HepG2 (cell line): ENCODE results near the gene PLET1. TPM values are rescaled to one million over a fixed set of nuclear protein-coding genes. Genes with fewer than 3 reads are reported as not detected.

Source experiments
- ATAC-seq: fragments of 200-7000 bp; cut with Tn5 transposase; 3 replicates; pipeline ENCODE4 v1.9.1; 2020; ENCODE audit warnings: mild to moderate bottlenecking, moderate library complexity
- BruUV-seq: library from RNA; stranded (reverse); fragments of 400-500 nt; replicated peaks from 2 replicates; lab custom pipeline; 2021; lab: Mats Ljungman, UMichigan
- CTCF ChIA-PET: fragments of 300-600 bp; formaldehyde crosslinking; extraction: SDS; loops from one replicate; lab custom pipeline; 2021; ENCODE audit warnings: low total read pairs, inconsistent platforms, low intra/inter-chr PET ratio; lab: Yijun Ruan, JAX
- POLR2A ChIA-PET: fragments of 350-600 bp; sonication (Branson Sonifier 250); formaldehyde crosslinking; loops from one replicate; lab custom pipeline; 2020; ENCODE audit warnings: antibody characterized with exemption, inconsistent platforms; lab: Yijun Ruan, JAX
- DNase-seq: peaks from one replicate; pipeline ENCODE4 v3.0.0-alpha.2; 2015; ENCODE audit warnings: low spot score
- FAIRE-seq: peaks from 3 replicates; lab custom pipeline; 2011; peaks lifted over from hg19 to GRCh38; lab: Jason Lieb, UNC
- H2AFZ ChIP-seq: one replicate; pipeline ENCODE4 v1.6.1; 2011; ENCODE audit warnings: low read length, inconsistent platforms
- H3K27ac ChIP-seq: fragments of 300-600 bp; 3 replicates; pipeline ENCODE4 v1.8.0; 2011; ENCODE audit warnings: mixed run types, mild to moderate bottlenecking, mixed read lengths, low read length, inconsistent platforms; ENCODE audit not compliant: insufficient read depth; ENCODE audit errors: extremely low read length
- H3K27me3 ChIP-seq, 2 experiments: fragments of 200-600 bp in 1 of 2; 2 replicates in 1 of 2; 3 replicates in 1 of 2; pipeline versions ENCODE4 v1.6.0 to v1.8.0; 2011; ENCODE audit warnings: low read length in 2 of 2, mild to moderate bottlenecking in 2 of 2, moderate library complexity in 2 of 2, inconsistent platforms in 1 of 2; ENCODE audit not compliant: insufficient read depth in 2 of 2, control insufficient read depth in 1 of 2
- H3K36me3 ChIP-seq, 2 experiments: fragments of 200-600 bp in 1 of 2; replicated peaks in 1 of 2; 2 replicates in 1 of 2; 3 replicates in 1 of 2; pipeline versions ENCODE4 v1.5.1 to v1.8.0; 2011; ENCODE audit warnings: low read length in 2 of 2, inconsistent platforms in 1 of 2; ENCODE audit not compliant: insufficient read depth in 2 of 2, control insufficient read depth in 1 of 2
- H3K4me1 ChIP-seq: 2 replicates; pipeline ENCODE4 v1.5.1; 2012; ENCODE audit warnings: low read length, inconsistent platforms; ENCODE audit not compliant: insufficient read depth
- H3K4me2 ChIP-seq: 2 replicates; pipeline ENCODE4 v1.6.0; 2011; ENCODE audit warnings: low read depth, low read length, inconsistent platforms
- H3K4me3 ChIP-seq, 3 experiments: fragments of 200-600 bp in 1 of 3; sonication (generic), shearing (Covaris generic) in 1 of 3; replicated peaks in 1 of 3; 2 replicates each; pipeline ENCODE4 v1.5.1; 2011 to 2016; ENCODE audit warnings: low read length in 3 of 3, inconsistent platforms in 2 of 3, low read depth in 2 of 3, mild to moderate bottlenecking in 2 of 3, control low read depth in 1 of 3, mixed read lengths in 1 of 3; ENCODE audit not compliant: insufficient read depth in 1 of 3
- H3K79me2 ChIP-seq: one replicate; pipeline ENCODE4 v1.6.1; 2011; ENCODE audit warnings: low read length, inconsistent platforms; ENCODE audit not compliant: insufficient read depth
- H3K9ac ChIP-seq: 2 replicates; pipeline ENCODE4 v1.6.0; 2011; ENCODE audit warnings: mild to moderate bottlenecking, low read depth, low read length, inconsistent platforms; ENCODE audit not compliant: insufficient read depth
- H3K9me3 ChIP-seq: 2 replicates; pipeline ENCODE4 v1.5.1; 2012; ENCODE audit warnings: mild to moderate bottlenecking, low read length
- H4K20me1 ChIP-seq: 2 replicates; pipeline ENCODE4 v1.6.0; 2011; ENCODE audit warnings: inconsistent platforms, mild to moderate bottlenecking, low read length, moderate library complexity; ENCODE audit not compliant: insufficient read depth
- ATF7 ChIP-seq, 2 experiments: fragments of 450-650 bp in 1 of 2; sonication (generic) in 1 of 2; formaldehyde crosslinking in 1 of 2; IDR thresholded peaks; 2 replicates each; pipeline versions ENCODE4 v1.4.0 to v1.6.1; 2016 to 2020; ENCODE audit warnings: antibody characterized with exemption in 1 of 2, mild to moderate bottlenecking in 1 of 2, missing genetic modification reagents in 1 of 2
- HHEX ChIP-seq: IDR thresholded peaks from 2 replicates; pipeline ENCODE4 v1.6.1; 2016; ENCODE audit warnings: control low read depth
- LCORL ChIP-seq, 2 experiments: fragments of 450-650 bp in 1 of 2; sonication (generic) in 1 of 2; formaldehyde crosslinking in 1 of 2; IDR thresholded peaks; 2 replicates each; pipeline versions ENCODE4 v1.5.0 to v1.6.1; 2017 to 2020; ENCODE audit warnings: antibody characterized with exemption in 1 of 2, missing genetic modification reagents in 1 of 2
- NFE2L2 ChIP-seq: fragments of 150-350 bp; IDR thresholded peaks from 2 replicates; pipeline ENCODE4 v1.6.1; 2014; ENCODE audit warnings: low read length
- RFX5 ChIP-seq: IDR thresholded peaks from 2 replicates; pipeline ENCODE4 v1.6.1; 2011; ENCODE audit warnings: low read depth, low read length, improper control_type of control experiment
- SOX13 ChIP-seq, 3 experiments: fragments of 450-650 bp in 1 of 3; sonication (generic) in 1 of 3; formaldehyde crosslinking in 1 of 3; IDR thresholded peaks in 2 of 3; conservative IDR thresholded peaks in 1 of 3; 2 replicates each; pipeline versions ENCODE4 v1.5.0 to v1.6.1; 2016 to 2020; ENCODE audit warnings: antibody characterized with exemption in 1 of 3, mild to moderate bottlenecking in 1 of 3, missing compliant biosample characterization in 1 of 3, missing genetic modification reagents in 1 of 3, moderate library complexity in 1 of 3
- TEAD3 ChIP-seq: optimal IDR thresholded peaks from 2 replicates; pipeline ENCODE3; 2016; ENCODE audit warnings: borderline replicate concordance
- ZNF232 ChIP-seq: sonication (generic); formaldehyde crosslinking; IDR thresholded peaks from 2 replicates; pipeline ENCODE4 v1.4.0; 2020; ENCODE audit warnings: missing genetic modification reagents, borderline replicate concordance
- ZNF33A ChIP-seq: sonication (generic); formaldehyde crosslinking; IDR thresholded peaks from 2 replicates; pipeline ENCODE4 v1.5.1; 2020; ENCODE audit warnings: missing genetic modification reagents, mild to moderate bottlenecking, moderate library complexity, borderline replicate concordance
- WGBS: methylation state at CpG from one replicate; pipeline ENCODE4 v1.1.6; 2017; ENCODE audit warnings: low lambda C conversion rate; 5-methylcytosine and 5-hydroxymethylcytosine counted together
- in situ Hi-C: cut with HindIII; loops from 2 replicates; pipeline ENCODE4 v1.10.0; 2017; ENCODE audit warnings: low pct_unique_long_range_greater_than_20kb; ENCODE audit not compliant: extremely low pct_ligation_motif_present
- intact Hi-C: fragments of 100-400 bp; cut with micrococcal nuclease; formaldehyde crosslinking; loops from one replicate; pipeline ENCODE4 v1.10.0; 2022; ENCODE audit not compliant: unreplicated experiment
- polyA plus RNA-seq, 8 experiments: library from polyadenylated mRNA; depleted of rRNA in 3 of 8; stranded (reverse) in 7 of 8; unstranded in 1 of 8; fragments of >200 nt; fragmentation: Illumina TruSeq in 4 of 8; extraction: Trizol in 4 of 8; gene quantifications; 2 replicates each; pipeline versions ENCODE4 v1.2.1 to v1.2.3, GENCODE V29; 2011 to 2016; ENCODE audit warnings: low read depth in 4 of 8, missing spikeins in 1 of 8, mixed read lengths in 1 of 8; ENCODE audit not compliant: insufficient read depth in 1 of 8
- total RNA-seq, 5 experiments: library from RNA; depleted of rRNA; stranded (reverse); fragments of >200 nt; fragmentation: Illumina TruSeq; extraction: Trizol; gene quantifications; 2 replicates each; pipeline ENCODE4 v1.2.3, GENCODE V29; 2016; ENCODE audit warnings: low read depth in 1 of 5
- TF ChIP-seq, protein P1 (sequence below): sonication (generic); formaldehyde crosslinking; IDR thresholded peaks from 2 replicates; pipeline ENCODE4 v1.5.0; 2020; ENCODE audit warnings: missing genetic modification reagents
- TF ChIP-seq, protein P2 (sequence below): sonication (generic); formaldehyde crosslinking; IDR thresholded peaks from 2 replicates; pipeline ENCODE4 v1.8.1; 2023; ENCODE audit warnings: mild to moderate bottlenecking, inconsistent platforms, moderate library complexity, missing genetic modification reagents, borderline replicate concordance
- TF ChIP-seq, protein P3 (sequence below): sonication (generic); formaldehyde crosslinking; IDR thresholded peaks from 2 replicates; pipeline ENCODE4 v1.4.0; 2020; ENCODE audit warnings: mild to moderate bottlenecking, missing genetic modification reagents

Gene PLET1
- total and polyA plus RNA-seq, 2 of the 13 experiments (the other 11 are each of a cell fraction or from before 2014, with no cell fraction given): not detected

DNA sequence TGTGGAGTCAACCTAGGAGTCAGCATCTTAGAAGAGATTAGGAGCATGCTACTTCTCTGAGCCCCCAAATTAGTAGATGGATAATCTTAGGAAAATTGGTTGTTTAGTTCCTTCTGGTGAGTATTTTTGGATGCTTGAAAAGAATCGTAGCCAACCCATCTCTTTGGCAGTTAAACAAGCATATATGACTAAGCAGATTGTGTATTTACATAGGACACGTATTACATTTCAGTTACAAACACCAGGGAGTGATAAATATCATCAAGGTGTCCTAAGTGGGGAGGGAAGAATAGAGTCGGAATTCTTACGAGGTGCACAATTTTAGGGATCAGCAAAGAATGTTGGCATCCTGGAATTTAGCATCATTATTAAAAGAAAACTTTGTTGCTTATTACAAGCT, 13.5 kb downstream of the PLET1 start:
- in situ Hi-C loops: no loop called here
- Histone ChIP-seq H4K20me1 (no peaks in the 10 kb centered on the region), H3K27me3 (no peaks in the 10 kb centered on the region), H2AFZ (no peak overlapping the region), H3K4me3 (no peak overlapping the region), H3K27ac (no peak overlapping the region), H3K4me1 (no peaks in the 10 kb centered on the region), H3K36me3 (no peaks in the 10 kb centered on the region), H3K9me3 (no peaks in the 10 kb centered on the region), H3K4me2 (no peak overlapping the region), H3K79me2 (no peaks in the 10 kb centered on the region), H3K9ac (no peak overlapping the region)
- intact Hi-C loops: no loop called here
- DNase-seq: no peak
- ChIA-PET CTCF (no interaction called here), POLR2A (no interaction called here)
- WGBS: 76% methylated on average over 4 of the region's 4 CpGs
- no peak for ATAC-seq
- TF ChIP-seq ZNF232 (no peak), NFE2L2 (peak; percentile 42; the same call in 1 of the 2 replicates)
- no TSS peak for BruUV-seq
- FAIRE-seq: no peak

DNA sequence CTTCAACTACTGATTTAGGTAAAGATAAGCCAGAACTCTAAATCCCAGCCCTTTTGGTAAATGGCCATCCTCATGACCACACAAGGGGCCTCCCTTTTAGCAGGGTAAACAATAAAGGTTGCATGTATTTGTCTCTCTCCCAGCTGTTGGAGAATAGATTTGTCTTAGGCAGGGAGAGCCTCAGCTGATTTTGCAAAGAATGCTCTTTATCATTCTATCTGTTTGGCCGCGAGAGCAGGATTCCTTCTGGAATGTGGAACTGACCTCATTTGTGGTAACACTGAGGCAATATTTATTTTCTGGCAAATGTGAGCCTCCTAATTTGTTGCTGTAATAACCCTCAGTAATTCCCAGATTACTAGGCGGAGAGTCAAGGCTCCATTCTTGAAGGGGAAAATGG, 19.2 kb downstream of the PLET1 start:
- H3K79me2 ChIP-seq: no peaks in the 10 kb centered on the region
- H2AFZ ChIP-seq: no peak overlapping the region
- in situ Hi-C loops (no loop called here), intact Hi-C loops (no loop called here)
- H3K9ac ChIP-seq: no peak overlapping the region
- peak; percentile 8 for FAIRE-seq
- no peaks in the 10 kb centered on the region for H3K9me3 ChIP-seq
- no peak overlapping the region for H3K4me2 ChIP-seq
- no peaks in the 10 kb centered on the region for H3K27me3 ChIP-seq
- H3K4me1 ChIP-seq: peaks cover 16% of the 10 kb centered on the region
- H4K20me1 ChIP-seq: no peaks in the 10 kb centered on the region
- H3K36me3 ChIP-seq: peaks cover 4 to 11% of the 10 kb centered on the region in 2 experiments; a peak in 3 of 5 replicates
- no TSS peak for BruUV-seq
- no peak overlapping the region for H3K27ac ChIP-seq
- peak; percentile 76 for DNase-seq
- POLR2A ChIA-PET: no interaction called here
- ATAC-seq: peak; percentile 77
- WGBS: 50% methylated on average over 3 of the region's 3 CpGs
- CTCF ChIA-PET: no interaction called here
- H3K4me3 ChIP-seq: no peak overlapping the region
- no peak for TF ChIP-seq RFX5
- TF ChIP-seq ATF7 (IDR thresholded peaks at IDR 0.05): peak; percentile 23; the same call in 1 of the 2 replicates
- TF ChIP-seq ATF7 (CRISPR knock-in tag; IDR thresholded peaks at IDR 0.05): no peak
- no peak for TF ChIP-seq LCORL (IDR thresholded peaks at IDR 0.05)
- TF ChIP-seq LCORL (CRISPR knock-in tag; IDR thresholded peaks at IDR 0.05): no peak
- TF ChIP-seq, protein P1, sequence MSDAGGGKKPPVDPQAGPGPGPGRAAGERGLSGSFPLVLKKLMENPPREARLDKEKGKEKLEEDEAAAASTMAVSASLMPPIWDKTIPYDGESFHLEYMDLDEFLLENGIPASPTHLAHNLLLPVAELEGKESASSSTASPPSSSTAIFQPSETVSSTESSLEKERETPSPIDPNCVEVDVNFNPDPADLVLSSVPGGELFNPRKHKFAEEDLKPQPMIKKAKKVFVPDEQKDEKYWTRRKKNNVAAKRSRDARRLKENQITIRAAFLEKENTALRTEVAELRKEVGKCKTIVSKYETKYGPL (CRISPR knock-in tag): no peak
- TF ChIP-seq, protein P2, sequence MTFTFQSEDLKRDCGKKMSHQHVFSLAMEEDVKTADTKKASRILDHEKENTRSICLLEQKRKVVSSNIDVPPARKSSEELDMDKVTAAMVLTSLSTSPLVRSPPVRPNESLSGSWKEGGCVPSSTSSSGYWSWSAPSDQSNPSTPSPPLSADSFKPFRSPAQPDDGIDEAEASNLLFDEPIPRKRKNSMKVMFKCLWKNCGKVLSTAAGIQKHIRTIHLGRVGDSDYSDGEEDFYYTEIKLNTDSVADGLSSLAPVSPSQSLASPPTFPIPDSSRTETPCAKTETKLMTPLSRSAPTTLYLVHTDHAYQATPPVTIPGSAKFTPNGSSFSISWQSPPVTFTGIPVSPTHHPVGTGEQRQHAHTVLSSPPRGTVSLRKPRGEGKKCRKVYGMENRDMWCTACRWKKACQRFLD (CRISPR knock-in tag): no peak
- no peak for TF ChIP-seq ZNF33A (CRISPR knock-in tag)
- no peak for TF ChIP-seq HHEX (CRISPR knock-in tag)
- TF ChIP-seq TEAD3 (CRISPR knock-in tag): peak; percentile 47
- TF ChIP-seq, protein P3, sequence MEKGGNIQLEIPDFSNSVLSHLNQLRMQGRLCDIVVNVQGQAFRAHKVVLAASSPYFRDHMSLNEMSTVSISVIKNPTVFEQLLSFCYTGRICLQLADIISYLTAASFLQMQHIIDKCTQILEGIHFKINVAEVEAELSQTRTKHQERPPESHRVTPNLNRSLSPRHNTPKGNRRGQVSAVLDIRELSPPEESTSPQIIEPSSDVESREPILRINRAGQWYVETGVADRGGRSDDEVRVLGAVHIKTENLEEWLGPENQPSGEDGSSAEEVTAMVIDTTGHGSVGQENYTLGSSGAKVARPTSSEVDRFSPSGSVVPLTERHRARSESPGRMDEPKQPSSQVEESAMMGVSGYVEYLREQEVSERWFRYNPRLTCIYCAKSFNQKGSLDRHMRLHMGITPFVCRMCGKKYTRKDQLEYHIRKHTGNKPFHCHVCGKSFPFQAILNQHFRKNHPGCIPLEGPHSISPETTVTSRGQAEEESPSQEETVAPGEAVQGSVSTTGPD (CRISPR knock-in tag): no peak
- TF ChIP-seq SOX13 (IDR thresholded peaks at IDR 0.05): no peak
- peak in 1 of 2 experiments; percentile 89; a peak in 2 of 4 replicates for TF ChIP-seq SOX13 (CRISPR knock-in tag; conservative IDR thresholded peaks at IDR 0.05 in 1 of 2, IDR thresholded peaks at IDR 0.05 in 1 of 2)
